Forelimb muscle (tissue), 1 donor: ENCODE results near the gene CANT1. TPM values are rescaled to one million over a fixed set of nuclear protein-coding genes. Genes with fewer than 3 reads are reported as not detected.

Source experiments
- DNase-seq: peaks from one replicate; pipeline ENCODE4 v3.0.0-alpha.2; 2013; ENCODE audit warnings: low read depth
- polyA plus RNA-seq: library from polyadenylated mRNA; unstranded; fragments of 120-200 nt; gene quantifications from one replicate; pipeline ENCODE4 v1.2.1, GENCODE V29; 2013; ENCODE audit not compliant: insufficient read length

Gene CANT1
- 25.6 TPM for polyA plus RNA-seq

DNA sequence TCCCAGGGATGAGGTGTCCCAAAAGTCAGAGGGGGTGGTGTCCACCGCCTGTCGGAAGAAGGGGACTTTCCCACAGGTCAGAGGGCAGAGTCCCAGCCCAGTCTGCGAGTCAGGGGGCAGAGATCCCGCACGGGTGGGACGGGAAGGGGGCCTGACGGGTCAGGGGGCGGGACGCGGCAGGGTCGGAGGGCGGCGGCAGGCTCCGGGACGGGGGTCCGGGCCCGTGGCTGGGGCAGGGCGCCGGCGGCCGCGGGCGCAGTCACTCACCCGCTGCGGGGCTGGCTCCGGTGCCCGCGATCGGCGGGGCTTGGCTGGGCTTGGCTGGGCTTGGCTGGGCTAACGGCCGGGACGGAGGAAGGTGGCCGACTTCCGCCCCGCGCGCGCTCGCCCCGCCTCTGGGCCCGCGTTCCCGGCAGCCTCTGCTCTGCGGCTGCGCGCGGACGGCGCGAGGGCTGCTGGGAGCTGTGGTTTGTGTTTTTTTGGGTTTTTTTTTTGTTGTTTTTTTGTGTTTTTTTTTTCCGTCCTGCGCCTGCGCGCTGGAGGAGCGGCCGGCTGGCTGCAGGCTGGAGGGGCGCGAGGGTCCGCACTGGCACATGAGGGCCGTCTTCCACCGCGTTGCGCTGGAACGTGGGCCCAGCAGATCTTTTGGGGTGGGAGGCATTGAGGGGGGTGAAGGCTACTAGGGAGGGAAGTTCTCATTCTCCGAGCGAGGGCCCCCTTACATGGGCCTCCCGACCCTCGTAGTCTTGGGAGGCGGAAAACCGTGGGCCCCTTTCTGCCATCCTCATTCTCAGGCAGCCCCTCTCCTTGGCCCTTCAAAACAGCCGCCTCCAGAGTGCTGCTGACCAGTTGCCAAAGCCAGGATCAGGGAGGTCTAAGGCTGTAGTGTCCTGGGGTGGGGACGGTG lies at the start of gene CANT1:
Gene CANT1 (minus strand): TSS at position 368 of the 907 bp plus-strand sequence. CDS start 12,142 bp downstream, outside the sequence.
- peak; percentile 75 for DNase-seq

DNA sequence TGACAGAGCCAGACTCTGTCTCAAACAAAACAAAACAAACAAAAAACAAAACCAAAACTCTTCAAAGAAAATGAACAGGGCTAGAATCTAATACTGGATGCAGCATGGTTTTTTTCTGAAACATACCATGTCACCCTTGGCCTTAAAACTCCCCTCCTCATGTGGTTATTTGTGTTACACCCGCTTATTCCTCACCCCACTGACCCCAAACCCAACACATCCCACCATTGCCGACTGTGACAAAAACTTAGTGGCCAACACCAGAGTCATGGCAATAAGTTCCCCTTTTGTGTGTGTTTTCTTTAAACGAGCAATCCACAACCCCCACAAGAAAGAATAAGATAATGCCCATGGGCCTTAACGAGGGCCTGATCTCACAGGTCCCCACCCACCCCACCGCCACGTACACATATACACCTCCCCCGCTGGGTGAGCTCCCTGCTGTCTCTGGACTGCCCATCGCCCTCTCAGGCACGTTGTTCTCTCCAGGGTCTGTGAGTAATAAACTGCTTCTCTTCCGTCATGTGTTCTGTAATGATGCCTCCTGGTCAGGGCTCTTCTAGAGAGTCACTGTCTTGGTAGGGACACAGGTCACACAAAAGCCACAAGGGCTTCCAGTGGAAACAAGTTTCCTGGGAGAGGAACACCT lies 48.3 kb upstream of the CANT1 start:
- no peak for DNase-seq

DNA sequence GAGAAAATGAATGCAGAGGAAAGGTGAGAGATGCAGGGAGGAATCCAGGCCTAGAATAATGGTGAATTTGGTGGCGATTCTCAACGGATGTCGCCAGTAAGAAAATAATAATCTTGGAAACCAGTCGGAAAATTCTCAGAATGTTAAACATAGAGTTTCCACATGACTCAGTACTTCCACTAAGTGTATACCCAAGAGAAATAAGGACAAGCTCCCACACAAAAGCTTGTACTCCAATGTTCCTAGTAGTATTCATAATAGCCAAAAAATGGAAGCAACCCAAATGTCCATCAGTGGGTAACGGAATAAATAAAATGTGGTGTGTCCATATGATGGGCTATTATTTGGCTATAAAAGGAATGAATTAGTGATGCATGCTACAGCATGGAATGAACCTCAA lies 45.6 kb upstream of the CANT1 start:
- DNase-seq = no peak

DNA sequence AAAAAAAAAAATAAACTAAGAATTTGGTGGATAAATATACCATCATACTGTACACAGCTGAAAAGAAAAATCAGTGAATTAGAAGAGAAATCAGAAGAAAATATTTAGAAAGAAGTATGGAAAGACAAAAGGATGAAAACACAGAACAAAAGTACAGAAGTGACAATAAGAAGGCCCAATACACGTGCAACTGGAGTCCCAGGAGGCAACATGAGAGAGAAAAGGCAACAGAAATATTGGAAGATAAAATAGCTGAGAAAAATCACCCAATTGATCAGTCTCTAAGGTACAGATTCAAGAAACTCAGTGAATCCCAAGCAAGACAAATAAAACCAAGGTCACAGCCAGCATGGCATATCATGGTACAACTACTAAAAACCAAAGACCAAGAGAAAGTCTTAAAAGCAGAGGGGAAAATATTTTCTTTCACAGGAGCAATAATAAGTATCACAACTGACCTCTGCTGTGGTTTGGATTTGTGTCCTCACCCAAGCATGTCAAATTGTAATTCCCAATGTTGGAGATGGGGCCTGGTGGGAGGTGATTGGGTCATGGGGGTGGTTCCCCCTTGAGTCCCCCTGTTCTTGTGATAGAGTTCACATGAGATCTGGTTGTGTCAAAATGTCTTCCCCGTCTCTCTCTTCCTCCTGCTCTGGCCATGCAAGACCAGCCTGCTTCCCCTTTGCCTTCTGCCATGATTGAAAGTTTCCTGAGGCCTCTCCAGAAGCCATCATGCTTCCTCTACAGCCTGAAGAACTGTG lies 44.8 kb upstream of the CANT1 start:
- DNase-seq = no peak

DNA sequence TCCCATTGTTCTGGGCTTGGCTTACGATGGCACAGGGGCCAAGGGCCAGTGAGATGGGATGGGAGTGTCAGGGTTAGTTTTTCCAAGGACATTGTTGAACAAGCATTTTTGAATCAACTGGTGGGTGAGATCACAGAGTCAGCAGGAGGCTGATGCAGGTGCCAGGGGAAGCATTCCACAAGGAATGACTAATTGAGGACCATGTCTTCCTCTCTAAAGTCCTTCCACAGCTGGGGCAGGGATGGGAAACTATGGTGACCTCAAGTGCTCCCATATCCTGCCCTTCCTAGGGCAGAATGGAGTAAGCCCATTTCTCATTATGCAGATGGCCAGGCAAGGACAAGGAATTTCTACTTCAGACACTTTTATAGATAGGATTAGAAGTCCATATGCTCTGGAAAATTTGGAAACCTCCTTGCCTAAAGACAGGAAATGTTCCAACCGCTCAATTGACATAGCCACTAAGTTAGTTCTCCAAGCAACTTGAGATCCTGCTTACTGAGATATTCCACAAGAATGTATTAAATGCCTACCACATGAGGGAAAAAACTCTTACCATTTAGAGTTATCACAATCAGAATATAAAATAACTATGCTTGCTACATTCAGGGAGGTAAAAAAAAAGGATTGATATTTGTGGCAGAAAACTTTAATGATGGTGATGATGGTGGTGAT lies 43.8 kb upstream of the CANT1 start:
- no peak for DNase-seq

DNA sequence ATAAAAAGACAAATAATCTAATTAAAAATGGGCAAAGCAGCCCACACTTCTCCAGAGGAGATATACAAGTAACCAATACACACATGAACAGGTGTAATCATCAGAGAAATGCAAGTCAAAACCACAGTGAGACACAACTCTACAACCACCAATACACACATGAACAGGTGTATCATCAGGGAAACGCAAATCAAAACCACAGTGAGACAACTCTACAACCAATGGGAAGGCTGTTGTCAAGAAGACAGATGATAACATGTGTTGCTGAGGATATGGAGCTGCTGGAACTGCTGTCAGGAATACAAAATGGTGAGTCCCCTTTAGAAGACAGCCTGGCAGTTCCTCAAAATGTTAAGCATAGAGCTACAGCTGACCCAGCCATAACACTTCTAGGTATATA lies 42.6 kb upstream of the CANT1 start:
- DNase-seq = no peak

DNA sequence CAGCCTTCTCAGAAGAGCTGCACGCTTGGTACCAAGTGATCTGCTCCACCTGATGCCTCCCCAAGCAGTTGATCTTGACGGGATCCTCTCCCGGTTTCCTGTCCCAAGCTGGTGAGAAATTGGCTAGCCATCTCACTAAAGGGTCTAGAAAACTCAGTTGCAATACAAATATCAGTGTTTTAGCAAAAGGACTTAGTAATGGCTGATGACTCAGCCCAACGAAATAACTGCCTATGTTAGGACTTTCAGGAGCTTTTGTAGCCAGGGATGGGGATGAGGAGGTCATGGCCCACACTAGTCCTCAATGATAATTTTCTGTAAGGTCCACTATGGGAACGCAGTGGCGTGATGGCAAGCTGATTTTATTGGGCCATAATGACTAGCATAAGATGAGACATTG lies 41.7 kb upstream of the CANT1 start:
- DNase-seq = no peak

DNA sequence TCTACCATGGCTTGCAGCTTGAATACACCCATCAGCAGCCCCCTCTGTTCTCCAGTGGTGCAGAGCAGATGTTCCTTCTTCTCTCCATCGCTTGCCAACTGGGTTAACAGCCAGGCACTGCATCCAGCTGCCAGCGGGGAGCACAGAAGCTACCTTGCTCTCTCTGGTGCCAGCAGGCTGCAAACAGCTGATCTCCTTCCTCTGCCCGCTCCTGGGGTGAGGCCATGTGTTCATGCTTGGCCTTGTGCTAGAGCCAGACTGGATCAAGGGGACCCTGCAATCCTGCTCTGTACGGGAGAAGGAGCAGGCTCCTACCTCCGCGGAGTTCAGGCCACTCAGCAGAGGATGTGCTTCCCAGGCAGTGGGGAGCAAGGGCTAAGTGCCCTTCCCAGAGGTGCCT lies 41.0 kb upstream of the CANT1 start:
- DNase-seq = no peak

DNA sequence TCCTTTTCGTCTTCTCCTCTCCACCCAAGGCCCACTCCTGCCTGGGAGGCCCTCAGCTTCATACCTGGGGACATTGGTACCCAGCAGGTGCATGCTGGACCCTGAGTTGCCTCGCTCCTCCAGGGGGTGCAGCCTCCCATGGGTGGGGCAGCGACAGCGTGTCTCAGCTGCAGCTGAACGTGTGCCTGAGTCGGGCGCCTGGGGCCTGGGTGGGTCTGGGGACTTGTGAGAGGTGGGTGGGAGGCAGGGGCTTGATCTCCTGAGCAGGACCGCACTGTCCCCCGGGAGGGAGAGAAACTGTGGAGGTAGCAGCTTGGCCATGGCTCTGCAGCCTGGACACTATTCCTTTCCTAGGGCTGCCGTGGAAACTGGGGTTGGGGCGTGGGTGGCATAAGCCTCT lies 40.3 kb upstream of the CANT1 start:
- DNase-seq = no peak

DNA sequence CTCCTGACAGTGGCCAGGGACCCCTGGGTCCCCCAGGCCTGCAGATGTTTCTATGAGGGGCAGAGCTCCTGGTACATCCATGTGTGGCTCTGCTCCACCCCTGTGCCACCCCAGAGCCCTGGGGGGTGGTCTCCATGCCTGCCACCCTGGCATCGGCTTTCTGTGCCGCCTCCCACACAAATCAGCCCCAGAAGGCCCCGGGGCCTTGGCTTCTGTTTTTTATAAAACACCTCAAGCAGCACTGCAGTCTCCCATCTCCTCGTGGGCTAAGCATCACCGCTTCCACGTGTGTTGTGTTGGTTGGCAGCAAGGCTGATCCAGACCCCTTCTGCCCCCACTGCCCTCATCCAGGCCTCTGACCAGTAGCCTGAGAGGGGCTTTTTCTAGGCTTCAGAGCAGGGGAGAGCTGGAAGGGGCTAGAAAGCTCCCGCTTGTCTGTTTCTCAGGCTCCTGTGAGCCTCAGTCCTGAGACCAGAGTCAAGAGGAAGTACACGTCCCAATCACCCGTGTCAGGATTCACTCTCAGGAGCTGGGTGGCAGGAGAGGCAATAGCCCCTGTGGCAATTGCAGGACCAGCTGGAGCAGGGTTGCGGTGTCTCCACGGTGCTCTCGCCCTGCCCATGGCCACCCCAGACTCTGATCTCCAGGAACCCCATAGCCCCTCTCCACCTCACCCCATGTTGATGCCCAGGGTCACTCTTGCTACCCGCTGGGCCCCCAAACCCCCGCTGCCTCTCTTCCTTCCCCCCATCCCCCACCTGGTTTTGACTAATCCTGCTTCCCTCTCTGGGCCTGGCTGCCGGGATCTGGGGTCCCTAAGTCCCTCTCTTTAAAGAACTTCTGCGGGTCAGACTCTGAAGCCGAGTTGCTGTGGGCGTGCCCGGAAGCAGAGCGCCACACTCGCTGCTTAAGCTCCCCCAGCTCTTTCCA lies 39.5 kb upstream of the CANT1 start:
- no peak for DNase-seq

DNA sequence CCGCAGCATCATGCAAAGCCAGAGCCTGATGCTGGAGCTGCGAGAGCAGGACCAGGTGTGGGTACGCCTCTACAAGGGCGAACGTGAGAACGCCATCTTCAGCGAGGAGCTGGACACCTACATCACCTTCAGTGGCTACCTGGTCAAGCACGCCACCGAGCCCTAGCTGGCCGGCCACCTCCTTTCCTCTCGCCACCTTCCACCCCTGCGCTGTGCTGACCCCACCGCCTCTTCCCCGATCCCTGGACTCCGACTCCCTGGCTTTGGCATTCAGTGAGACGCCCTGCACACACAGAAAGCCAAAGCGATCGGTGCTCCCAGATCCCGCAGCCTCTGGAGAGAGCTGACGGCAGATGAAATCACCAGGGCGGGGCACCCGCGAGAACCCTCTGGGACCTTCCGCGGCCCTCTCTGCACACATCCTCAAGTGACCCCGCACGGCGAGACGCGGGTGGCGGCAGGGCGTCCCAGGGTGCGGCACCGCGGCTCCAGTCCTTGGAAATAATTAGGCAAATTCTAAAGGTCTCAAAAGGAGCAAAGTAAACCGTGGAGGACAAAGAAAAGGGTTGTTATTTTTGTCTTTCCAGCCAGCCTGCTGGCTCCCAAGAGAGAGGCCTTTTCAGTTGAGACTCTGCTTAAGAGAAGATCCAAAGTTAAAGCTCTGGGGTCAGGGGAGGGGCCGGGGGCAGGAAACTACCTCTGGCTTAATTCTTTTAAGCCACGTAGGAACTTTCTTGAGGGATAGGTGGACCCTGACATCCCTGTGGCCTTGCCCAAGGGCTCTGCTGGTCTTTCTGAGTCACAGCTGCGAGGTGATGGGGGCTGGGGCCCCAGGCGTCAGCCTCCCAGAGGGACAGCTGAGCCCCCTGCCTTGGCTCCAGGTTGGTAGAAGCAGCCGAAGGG lies 38.6 kb upstream of the CANT1 start:
- no peak for DNase-seq

DNA sequence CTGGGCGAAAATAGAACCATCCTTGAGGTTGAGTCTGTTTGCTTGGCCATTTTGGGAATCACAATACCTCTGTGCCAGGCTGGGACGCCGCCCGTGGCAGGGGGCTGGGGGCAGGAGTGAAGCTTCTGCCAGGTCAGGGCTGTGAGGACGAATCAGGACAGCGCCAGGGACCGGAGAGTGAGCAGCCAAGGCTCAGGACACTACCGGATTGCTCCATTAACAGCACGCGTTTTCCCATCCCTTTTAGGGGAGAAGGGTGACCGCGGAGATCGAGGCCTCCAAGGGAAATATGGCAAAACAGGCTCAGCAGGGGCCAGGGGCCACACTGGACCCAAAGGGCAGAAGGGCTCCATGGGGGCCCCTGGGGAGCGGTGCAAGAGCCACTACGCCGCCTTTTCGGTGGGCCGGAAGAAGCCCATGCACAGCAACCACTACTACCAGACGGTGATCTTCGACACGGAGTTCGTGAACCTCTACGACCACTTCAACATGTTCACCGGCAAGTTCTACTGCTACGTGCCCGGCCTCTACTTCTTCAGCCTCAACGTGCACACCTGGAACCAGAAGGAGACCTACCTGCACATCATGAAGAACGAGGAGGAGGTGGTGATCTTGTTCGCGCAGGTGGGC lies 37.8 kb upstream of the CANT1 start:
- no peak for DNase-seq

DNA sequence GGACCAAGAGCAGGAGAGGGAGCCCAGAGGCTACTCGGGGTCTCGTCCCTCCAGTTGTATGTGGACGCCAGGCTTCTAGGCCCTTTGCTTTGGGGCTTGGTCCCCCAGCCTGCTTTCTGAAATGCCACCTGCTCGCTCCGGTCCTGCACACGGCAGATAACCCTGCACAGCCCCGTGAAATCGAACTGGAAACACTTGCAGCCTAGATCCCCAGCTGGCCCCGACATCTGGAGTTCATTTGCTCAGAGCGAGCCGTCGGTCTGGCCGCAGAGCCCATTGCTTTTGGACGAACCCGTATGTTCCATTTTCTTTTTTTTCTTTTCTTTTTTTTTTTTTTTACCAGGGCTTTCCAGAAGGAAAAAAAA lies 37.3 kb upstream of the CANT1 start:
- peak; percentile 77 for DNase-seq

DNA sequence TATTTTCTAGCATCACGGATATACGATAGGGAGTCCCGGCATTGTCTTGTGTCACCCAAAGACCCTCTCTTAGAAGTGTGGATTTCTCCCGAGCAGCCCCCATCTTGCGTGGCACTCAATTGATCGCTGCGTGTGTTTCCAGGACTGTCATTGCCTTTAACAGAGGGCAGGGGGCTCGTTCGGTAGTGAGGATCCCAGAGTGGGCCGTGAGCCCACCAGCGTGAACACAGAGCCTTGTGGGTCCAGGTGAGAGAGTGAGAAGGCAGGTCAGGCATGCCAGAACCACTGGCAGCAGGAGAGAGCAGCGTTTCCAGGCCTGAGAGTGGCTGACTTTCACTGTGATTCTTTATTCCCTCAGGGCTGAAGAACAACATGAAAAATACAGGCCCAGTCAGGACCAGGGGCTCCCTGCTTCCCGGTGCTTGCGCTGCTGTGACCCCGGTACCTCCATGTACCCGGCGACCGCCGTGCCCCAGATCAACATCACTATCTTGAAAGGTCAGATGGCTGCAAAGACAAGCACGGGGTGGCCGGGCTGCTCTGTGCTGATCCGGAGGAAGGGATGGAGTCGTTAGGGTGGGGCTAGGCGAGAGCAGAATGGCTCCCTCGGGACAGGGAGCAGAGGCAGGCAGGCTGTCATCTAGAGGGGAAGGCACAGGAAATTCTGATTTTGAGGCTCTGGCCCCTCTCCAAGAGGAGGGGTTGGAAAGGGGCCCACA lies 36.8 kb upstream of the CANT1 start:
- no peak for DNase-seq

DNA sequence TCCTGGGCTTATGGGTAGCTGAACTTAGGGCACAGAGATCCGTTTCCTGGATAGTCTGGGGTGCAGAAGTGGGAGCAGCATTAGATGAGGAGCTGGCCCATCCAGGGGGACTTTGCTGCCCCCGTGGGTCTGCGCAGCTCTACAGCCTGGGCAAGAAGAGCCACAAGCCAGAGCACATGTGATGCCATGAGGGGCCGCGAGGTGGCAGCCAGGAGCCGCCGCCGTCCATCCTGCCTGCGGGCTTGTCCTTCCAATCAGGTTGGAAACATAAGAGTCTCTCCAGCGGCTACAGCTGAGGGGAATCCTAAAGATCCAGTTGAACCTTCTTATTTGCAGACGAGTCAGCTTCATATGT lies 36.3 kb upstream of the CANT1 start:
- DNase-seq = no peak

DNA sequence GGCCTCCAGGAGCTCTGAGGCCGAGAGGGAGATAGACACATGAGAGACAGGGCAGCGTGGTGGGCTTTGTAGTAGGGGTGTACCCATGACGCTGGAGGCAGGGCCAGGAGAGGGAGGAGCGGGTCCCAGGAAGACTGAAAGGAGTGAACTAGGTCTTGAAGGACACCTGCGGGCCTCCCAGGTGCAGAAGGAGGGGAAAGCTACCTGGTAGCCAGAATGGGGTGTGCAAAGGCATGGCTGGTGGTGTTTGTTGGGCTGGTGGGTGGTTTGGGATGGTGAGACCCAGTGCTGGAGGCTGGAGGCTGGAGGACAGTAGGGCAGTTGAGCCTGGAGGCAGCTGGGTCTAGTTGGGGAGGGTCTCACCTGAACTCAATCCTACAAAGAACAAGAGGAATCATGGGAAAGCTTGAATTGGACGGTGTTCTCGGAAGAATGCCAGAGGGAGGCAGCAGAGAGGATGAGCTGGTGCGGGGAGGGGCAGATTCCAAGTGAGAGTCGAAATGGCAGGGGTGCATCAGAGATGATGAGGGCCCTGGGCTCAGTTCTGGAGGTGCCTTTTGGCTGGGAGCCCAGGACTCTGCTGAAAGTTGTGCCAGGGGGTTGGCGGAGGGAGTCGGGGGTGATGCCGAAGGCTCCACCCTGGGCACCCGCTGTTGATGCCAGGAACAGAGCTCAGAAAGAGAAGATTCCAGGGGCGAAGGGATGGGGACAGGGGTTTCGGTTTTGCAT lies 35.6 kb upstream of the CANT1 start:
- no peak for DNase-seq

DNA sequence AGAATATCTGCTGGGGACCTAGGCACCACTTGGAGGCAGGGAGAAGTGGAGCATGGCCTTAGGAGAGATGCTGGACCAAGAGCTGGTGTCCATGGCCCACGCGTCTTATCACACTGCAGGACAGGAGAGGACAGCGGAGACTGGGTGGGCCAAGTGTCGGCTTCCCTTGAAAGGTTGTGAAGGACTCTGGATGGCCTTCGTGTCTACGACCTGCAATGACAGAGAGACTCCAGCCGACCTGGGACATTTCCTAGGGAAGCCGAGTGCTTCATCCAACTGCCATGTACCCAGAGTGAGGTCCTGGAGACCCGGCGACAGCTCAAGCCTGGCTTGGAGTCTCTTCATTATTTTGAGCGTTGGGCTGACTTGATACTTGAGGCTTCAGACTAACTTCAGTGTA lies 34.9 kb upstream of the CANT1 start:
- DNase-seq = no peak

DNA sequence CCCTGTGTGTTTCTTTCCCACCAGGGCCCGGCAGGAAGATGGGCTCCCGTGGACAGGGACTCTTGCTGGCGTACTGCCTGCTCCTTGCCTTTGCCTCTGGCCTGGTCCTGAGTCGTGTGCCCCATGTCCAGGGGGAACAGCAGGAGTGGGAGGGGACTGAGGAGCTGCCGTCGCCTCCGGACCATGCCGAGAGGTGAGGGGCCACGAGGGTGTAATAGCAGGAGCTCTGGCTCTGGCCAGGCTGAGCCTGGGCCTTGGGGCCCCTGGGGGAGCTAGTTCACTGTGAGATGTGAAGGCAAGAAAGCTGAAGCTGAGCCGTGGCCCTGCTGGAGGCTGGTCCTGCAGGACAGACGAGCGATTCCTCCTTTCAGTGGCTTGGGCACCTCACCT lies 34.4 kb upstream of the CANT1 start:
- no peak for DNase-seq
